ENCODE data around the gene PPEF2. TPM values are rescaled to one million over a fixed set of nuclear protein-coding genes. Genes with fewer than 3 reads are reported as not detected.

The PPEF2 gene
- total RNA-seq, 1 donor: under 0.01 TPM

GRCh38 chr4:75841641-75842520 lies 60.4 kb downstream of the PPEF2 start:
- no peak for DNase-seq (ENCODE audit: low read depth in 2 of 3, low spot score in 2 of 3)

DNA sequence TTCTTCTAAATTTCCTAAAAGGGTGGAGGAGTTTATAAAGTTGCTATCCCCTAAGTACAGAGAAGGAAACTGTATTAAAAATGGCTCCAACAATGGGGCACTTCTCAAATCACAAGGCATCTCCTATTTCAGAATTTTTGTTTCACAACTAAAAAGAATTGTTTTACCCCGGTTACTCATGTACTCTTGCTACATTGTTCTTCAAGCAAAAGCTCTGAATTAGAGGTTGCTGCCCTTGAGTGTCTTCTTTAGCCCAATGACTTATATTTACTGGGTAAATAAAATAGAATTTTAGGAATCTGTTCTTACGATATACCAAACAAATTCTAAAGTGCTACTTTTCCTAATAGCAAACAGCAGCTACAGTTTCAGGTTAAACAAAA lies 67.5 kb downstream of the PPEF2 start:
- no peak for DNase-seq (ENCODE audit: low read depth in 2 of 3, low spot score in 2 of 3)

- DNase-seq (ENCODE audit: low read depth in 2 of 3, low spot score in 2 of 3): no peak
Measured at GRCh38 chr4:75834095-75834771, 68.0 kb downstream of the PPEF2 start.

- DNase-seq (ENCODE audit: low read depth in 2 of 3, low spot score in 2 of 3): peak in 1 of 3 donors; percentile 36
Measured at GRCh38 chr4:75831856-75832405, 70.3 kb downstream of the PPEF2 start.

DNA sequence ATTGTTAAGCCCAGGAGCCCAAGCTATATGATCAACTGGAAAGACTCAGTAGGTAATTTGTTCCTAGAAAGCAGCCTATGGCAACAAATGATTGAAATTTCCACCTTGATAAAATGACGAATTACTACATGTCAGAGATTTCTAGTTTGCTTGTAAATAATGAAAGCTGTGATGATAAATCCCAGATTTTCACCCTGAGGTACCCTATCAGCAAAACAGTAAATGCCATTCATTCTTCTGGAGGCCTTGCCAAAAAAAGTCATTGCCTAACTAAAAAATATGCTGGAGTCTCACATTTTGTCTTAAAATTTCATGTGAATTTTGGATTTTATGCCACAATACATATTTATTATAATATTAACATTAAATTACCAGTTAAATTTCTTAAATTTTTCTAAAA lies 71.3 kb downstream of the PPEF2 start:
- DNase-seq (ENCODE audit: low read depth in 2 of 3, low spot score in 2 of 3): no peak

DNA sequence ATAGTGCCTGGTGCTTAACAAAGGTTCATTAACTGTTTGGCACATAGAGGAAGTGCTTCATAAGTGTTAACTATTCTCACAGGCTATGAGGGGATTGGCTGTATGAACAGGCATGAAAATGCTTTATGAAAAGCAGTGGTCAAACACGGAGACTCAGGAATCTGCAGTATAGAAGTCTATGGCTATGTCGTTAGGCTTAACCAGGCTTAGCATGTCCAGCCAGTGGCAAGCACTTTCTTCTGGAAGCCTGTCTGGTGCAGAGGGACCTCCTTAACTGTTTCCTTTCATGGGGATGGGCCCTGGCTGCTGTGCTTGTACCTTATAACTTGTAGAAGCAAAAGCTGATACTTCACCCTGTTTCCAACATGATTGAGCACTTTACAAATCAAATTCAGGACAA lies 78.4 kb downstream of the PPEF2 start:
- DNase-seq (ENCODE audit: low read depth in 2 of 3, low spot score in 2 of 3): no peak

DNA sequence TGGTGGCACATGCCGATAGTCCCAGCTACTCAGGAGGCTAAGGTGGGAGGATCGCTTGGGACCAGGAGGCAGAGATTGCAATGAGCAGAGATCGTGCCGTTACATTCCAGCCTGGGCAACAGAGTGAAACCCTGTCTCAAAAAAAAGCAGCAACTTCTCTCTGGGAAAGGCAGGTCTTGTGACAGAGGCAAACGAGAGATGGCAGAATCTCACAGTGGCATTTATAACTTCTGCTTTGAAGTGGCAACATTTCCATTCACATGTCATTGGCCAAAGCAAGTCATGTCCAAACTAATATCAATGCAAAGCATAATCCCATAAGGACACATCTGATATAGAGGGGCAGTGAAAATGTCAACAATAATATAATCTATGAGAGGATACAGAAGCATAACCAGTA lies 79.8 kb downstream of the PPEF2 start:
- no peak for DNase-seq (ENCODE audit: low read depth in 2 of 3, low spot score in 2 of 3)

GRCh38 chr4:75821966-75822365 lies 80.3 kb downstream of the PPEF2 start:
- DNase-seq (ENCODE audit: low read depth in 2 of 3, low spot score in 2 of 3): no peak

DNA sequence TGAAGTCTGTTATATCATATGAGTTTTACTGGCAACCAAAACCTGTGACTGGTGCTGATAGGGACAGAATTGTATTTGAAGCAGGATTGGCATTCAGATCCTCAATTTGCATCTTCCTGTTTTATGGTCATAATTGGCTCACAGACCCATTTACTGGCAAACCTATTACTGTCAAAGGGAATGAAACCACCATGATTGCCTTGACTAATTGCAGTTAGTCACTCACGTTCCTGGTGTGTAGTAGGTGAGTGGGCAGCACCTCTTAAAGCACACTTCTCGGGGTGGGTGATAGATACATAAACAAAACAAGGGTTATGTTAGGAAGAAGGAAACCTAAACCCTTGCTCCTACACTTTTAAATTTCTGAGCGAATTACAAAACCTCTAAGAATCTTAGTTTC lies 81.0 kb downstream of the PPEF2 start:
- no peak for DNase-seq (ENCODE audit: low read depth in 2 of 3, low spot score in 2 of 3)

DNA sequence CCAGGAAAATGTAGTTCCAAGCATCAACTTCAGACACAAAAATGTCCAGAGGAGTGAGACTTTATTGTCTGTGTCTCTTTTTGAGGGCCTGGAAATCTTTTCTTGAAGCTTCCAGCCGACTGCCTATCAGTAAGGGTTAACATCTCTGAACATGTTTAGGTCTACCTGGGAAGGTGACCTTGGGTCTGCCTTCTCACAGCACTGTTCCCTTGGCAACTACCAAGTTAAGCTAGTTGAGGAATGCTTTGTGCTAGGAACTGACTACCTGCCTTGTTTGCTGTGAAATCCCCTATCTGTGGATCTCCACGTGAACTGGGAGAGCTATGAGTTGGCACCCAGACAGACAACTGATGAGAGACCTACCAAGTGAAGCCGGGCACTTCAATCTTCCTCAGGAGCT lies 81.6 kb downstream of the PPEF2 start:
- no peak for DNase-seq (ENCODE audit: low read depth in 2 of 3, low spot score in 2 of 3)

DNA sequence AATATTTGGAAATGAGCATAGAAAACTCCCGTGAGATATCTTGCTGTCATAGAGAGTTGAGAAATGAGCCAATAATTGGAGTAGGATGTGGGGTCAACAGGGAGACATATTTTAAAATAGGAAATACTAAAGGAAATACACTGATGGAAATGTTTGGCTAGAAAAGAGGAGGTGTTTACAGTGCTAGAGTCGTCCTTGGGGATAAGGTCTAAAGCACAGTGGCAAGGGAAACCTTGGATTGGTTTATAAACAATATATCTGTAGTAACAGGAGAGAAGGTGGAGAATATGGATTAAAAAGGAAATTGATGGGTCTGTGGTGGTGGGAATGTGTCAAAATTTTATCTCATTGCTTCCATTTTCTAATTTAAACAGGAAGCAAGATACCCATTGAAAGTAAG lies 82.1 kb downstream of the PPEF2 start:
- no peak for DNase-seq (ENCODE audit: low read depth in 2 of 3, low spot score in 2 of 3)

- no peak for DNase-seq (ENCODE audit: low read depth in 2 of 3, low spot score in 2 of 3)
Measured at GRCh38 chr4:75819121-75819520, 83.1 kb downstream of the PPEF2 start.

DNA sequence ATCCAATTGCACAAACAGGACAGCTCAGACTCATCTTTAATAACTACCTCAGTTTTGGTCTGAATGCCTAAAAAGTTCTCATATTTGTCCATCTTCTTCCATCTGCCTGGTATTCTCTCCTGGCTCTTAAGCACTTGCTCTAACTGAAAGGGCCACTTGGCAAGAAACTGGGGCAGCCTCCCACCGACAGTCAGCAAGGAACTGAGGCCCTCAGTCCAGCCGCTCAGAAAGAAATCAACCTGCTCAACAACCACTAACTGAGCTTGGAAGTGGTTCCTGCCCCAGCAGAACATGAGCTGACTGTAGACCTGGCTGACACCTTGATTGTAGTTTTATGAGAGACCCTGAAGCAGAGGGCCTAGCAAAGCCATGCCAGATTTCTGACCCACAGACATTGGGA lies 84.4 kb downstream of the PPEF2 start:
- DNase-seq (ENCODE audit: low read depth in 2 of 3, low spot score in 2 of 3): no peak

Small RNA genes lying within 50 kb of the gene (small RNA-seq; reads per million reads assigned to genes)
- gene RNU2-16P: not detected

Other genes starting within 250 kb of the PPEF2 start
- gene G3BP2, start 229.0 kb downstream of the PPEF2 start, total RNA-seq: 49.0 TPM
- 23.7 TPM for gene USO1, start 177.9 kb downstream of the PPEF2 start, total RNA-seq
- 49.3 TPM for gene NAAA, start 38.6 kb upstream of the PPEF2 start, total RNA-seq
- 9.4 TPM for gene SDAD1, start 88.5 kb upstream of the PPEF2 start, total RNA-seq
- under 0.01 TPM for gene CXCL9, start 105.1 kb upstream of the PPEF2 start, total RNA-seq
- 0.81 TPM for gene CXCL10, start 121.0 kb upstream of the PPEF2 start, total RNA-seq
- gene CXCL11, start 133.6 kb upstream of the PPEF2 start, total RNA-seq: 0.27 TPM
- not detected for gene ART3, start 172.3 kb upstream of the PPEF2 start, total RNA-seq
- gene NUP54, start 245.9 kb upstream of the PPEF2 start, total RNA-seq: 36.4 TPM